Thyroid gland (tissue), 4 donors: Measurements from ENCODE around the gene PRDM11. TPM values are rescaled to one million over a fixed set of nuclear protein-coding genes. Genes with fewer than 3 reads are reported as not detected.

Experiments used
- DNase-seq, 2 donors: peaks; one replicate each; pipeline ENCODE4 v3.0.0-alpha.2; 2019
- H3K27ac ChIP-seq, 3 donors: fragments of 200-600 bp; sonication (generic); 1 replicate in 2 of 3; 2 replicates in 1 of 3; pipeline ENCODE4 v1.5.1; 2016 to 2019; ENCODE audit warnings: mild to moderate bottlenecking in 1 of 3, moderate library complexity in 1 of 3
- H3K27me3 ChIP-seq: fragments of 200-600 bp; sonication (generic); one replicate; pipeline ENCODE4 v1.5.1; 2019
- H3K36me3 ChIP-seq, 2 donors: fragments of 200-600 bp; sonication (generic); one replicate each; pipeline ENCODE4 v1.5.1; 2016 to 2019
- H3K4me1 ChIP-seq, 2 donors: fragments of 200-600 bp; sonication (generic); one replicate each; pipeline ENCODE4 v1.5.1; 2017 to 2019
- H3K4me3 ChIP-seq, 3 donors: fragments of 200-600 bp; sonication (generic); replicated peaks in 1 of 3; 1 replicate in 2 of 3; 2 replicates in 1 of 3; pipeline ENCODE4 v1.5.1; 2016; ENCODE audit warnings: mild to moderate bottlenecking in 1 of 3
- H3K9me3 ChIP-seq: fragments of 200-600 bp; sonication (generic); one replicate; pipeline ENCODE4 v1.5.1; 2017
- CTCF ChIP-seq, 6 experiments: fragments of 200-600 bp in 3 of 6; fragments of 450-650 bp in 3 of 6; sonication (generic) in 3 of 6; IDR thresholded peaks; one replicate each; pipeline ENCODE4 v1.5.1; 2016 to 2019; ENCODE audit warnings: antibody characterized with exemption in 6 of 6, mild to moderate bottlenecking in 2 of 6, inconsistent platforms in 1 of 6, moderate library complexity in 1 of 6
- POLR2A ChIP-seq, 2 donors: fragments of 450-650 bp; IDR thresholded peaks; one replicate each; pipeline ENCODE4 v1.6.1; 2017; ENCODE audit warnings: antibody characterized with exemption in 2 of 2, mild to moderate bottlenecking in 2 of 2, moderate library complexity in 1 of 2
- WGBS, 2 donors: methylation state at CpG; one replicate each; pipeline ENCODE4 v1.1.5; 2017; 5-methylcytosine and 5-hydroxymethylcytosine counted together
- intact Hi-C: fragments of 100-400 bp; cut with DNase I; formaldehyde crosslinking; loops from one replicate; pipeline ENCODE4 v1.15.1; 2023
- total RNA-seq, 4 donors: library from RNA; depleted of rRNA; stranded (reverse); fragments of >200 nt; gene quantifications; one replicate each; pipeline ENCODE4 v1.2.3, GENCODE V29; 2016

Gene PRDM11
- total RNA-seq, 4 donors from 2014 or later: 8.6 to 53.3 (median 31.0) TPM

- no peak overlapping the region for H3K4me3 ChIP-seq
- H3K27ac ChIP-seq: peak overlapping the region in 2 of 3 donors; percentile 8 to 63
- peaks cover 50 to 51% of the 10 kb centered on the region in 2 donors for H3K4me1 ChIP-seq
- no peak for TF ChIP-seq CTCF (IDR thresholded peaks at IDR 0.05)
- TF ChIP-seq POLR2A (IDR thresholded peaks at IDR 0.05): no peak
- H3K36me3 ChIP-seq: no peaks in the 10 kb centered on the region
- H3K9me3 ChIP-seq: no peaks in the 10 kb centered on the region
- peak; percentile 67 to 74 for DNase-seq
- H3K27me3 ChIP-seq: no peaks in the 10 kb centered on the region
- 60 to 63% methylated on average over 20 to 22 of the region's 23 CpGs for WGBS, 2 donors
- intact Hi-C loops: no loop called here
Measured at GRCh38 chr11:45161252-45162063, 15.0 kb downstream of the PRDM11 start.

GRCh38 chr11:45162064-45162375 is 15.6 kb downstream of the PRDM11 start:
- Histone ChIP-seq H3K36me3 (no peaks in the 10 kb centered on the region), H3K27me3 (no peaks in the 10 kb centered on the region), H3K9me3 (no peaks in the 10 kb centered on the region), H3K4me1 (peaks cover 47 to 50% of the 10 kb centered on the region in 2 donors), H3K27ac (peak overlapping the region in 2 of 3 donors; percentile 8 to 63), H3K4me3 (no peak overlapping the region)
- intact Hi-C loops: no loop called here
- TF ChIP-seq POLR2A (IDR thresholded peaks at IDR 0.05): no peak
- no peak for TF ChIP-seq CTCF (IDR thresholded peaks at IDR 0.05)
- whole genome bisulfite sequencing, 2 donors: no CpG with 5 or more reads among the region's 3 CpGs
- DNase-seq: no peak

GRCh38 chr11:45162916-45163879 is 16.8 kb downstream of the PRDM11 start:
- no peak for TF ChIP-seq POLR2A (IDR thresholded peaks at IDR 0.05)
- no peak for TF ChIP-seq CTCF (IDR thresholded peaks at IDR 0.05)
- Histone ChIP-seq H3K9me3 (no peaks in the 10 kb centered on the region), H3K4me3 (no peak overlapping the region), H3K4me1 (peaks cover 35 to 38% of the 10 kb centered on the region in 2 donors), H3K27ac (no peak overlapping the region), H3K27me3 (no peaks in the 10 kb centered on the region), H3K36me3 (no peaks in the 10 kb centered on the region)
- DNase-seq: no peak
- 85 to 86% methylated on average over 9 to 10 of the region's 10 CpGs for WGBS, 2 donors
- intact Hi-C loops: no loop called here

- Histone ChIP-seq H3K27ac (no peak overlapping the region), H3K4me3 (no peak overlapping the region), H3K9me3 (no peaks in the 10 kb centered on the region), H3K36me3 (no peaks in the 10 kb centered on the region), H3K27me3 (no peaks in the 10 kb centered on the region), H3K4me1 (peaks cover 26 to 37% of the 10 kb centered on the region in 2 donors)
- TF ChIP-seq POLR2A (IDR thresholded peaks at IDR 0.05) (no peak), CTCF (IDR thresholded peaks at IDR 0.05) (no peak)
- WGBS, 2 donors: 68 to 88% methylated on average over 12 to 14 of the region's 15 CpGs
- DNase-seq: no peak
- intact Hi-C loops: no loop called here
Measured at GRCh38 chr11:45163956-45164575, 17.6 kb downstream of the PRDM11 start.
